Liver (tissue), 9 donors: ENCODE data around the gene IP6K3. TPM values are rescaled to one million over a fixed set of nuclear protein-coding genes. Genes with fewer than 3 reads are reported as not detected.

Experiments used
- DNase-seq: peaks from one replicate; pipeline ENCODE4 v3.0.0-alpha.2; 2017; ENCODE audit warnings: low spot score
- H3K27ac ChIP-seq, 2 donors: one replicate each; pipeline ENCODE4 v1.7.0; 2013; ENCODE audit warnings: inconsistent platforms in 2 of 2, low read length in 2 of 2, control low read depth in 1 of 2, low read depth in 1 of 2, mild to moderate bottlenecking in 1 of 2
- H3K27me3 ChIP-seq, 4 donors: one replicate each; pipeline versions ENCODE4 v1.6.1 to v1.7.0; 2013; ENCODE audit warnings: low read length in 3 of 4, inconsistent platforms in 1 of 4, mild to moderate bottlenecking in 1 of 4, moderate library complexity in 1 of 4; ENCODE audit not compliant: control insufficient read depth in 4 of 4, insufficient read depth in 4 of 4
- H3K36me3 ChIP-seq, 4 donors: one replicate each; pipeline versions ENCODE4 v1.6.1 to v1.7.0; 2013; ENCODE audit warnings: low read length in 3 of 4, mild to moderate bottlenecking in 3 of 4, low read depth in 1 of 4, moderate library complexity in 1 of 4; ENCODE audit not compliant: control insufficient read depth in 4 of 4, insufficient read depth in 3 of 4
- H3K4me1 ChIP-seq, 4 donors: one replicate each; pipeline versions ENCODE4 v1.6.1 to v1.7.0; 2013; ENCODE audit warnings: low read length in 3 of 4, mild to moderate bottlenecking in 3 of 4, moderate library complexity in 1 of 4; ENCODE audit not compliant: control insufficient read depth in 4 of 4, insufficient read depth in 4 of 4
- H3K4me3 ChIP-seq, 3 donors: one replicate each; pipeline versions ENCODE4 v1.6.1 to v1.7.0; 2013; ENCODE audit warnings: low read length in 3 of 3, control low read depth in 1 of 3, low read depth in 1 of 3, mild to moderate bottlenecking in 1 of 3
- H3K9ac ChIP-seq, 2 donors: one replicate each; pipeline ENCODE4 v1.7.0; 2013; ENCODE audit warnings: low read length in 2 of 2, mild to moderate bottlenecking in 2 of 2, moderate library complexity in 2 of 2, control low read depth in 1 of 2, low read depth in 1 of 2
- H3K9me3 ChIP-seq, 4 donors: one replicate each; pipeline versions ENCODE4 v1.6.1 to v1.7.0; 2013; ENCODE audit warnings: low read length in 3 of 4; ENCODE audit not compliant: control insufficient read depth in 4 of 4
- ATF3 ChIP-seq: IDR thresholded peaks from 2 replicates; pipeline ENCODE4 v1.6.1; 2016; ENCODE audit warnings: antibody characterized with exemption
- CTCF ChIP-seq: fragments of 150-350 bp; IDR thresholded peaks from 2 replicates; pipeline ENCODE4 v1.5.1; 2017; ENCODE audit warnings: improper control_type of control experiment, low read depth, low read length; ENCODE audit not compliant: missing input control
- EGR1 ChIP-seq, 2 donors: IDR thresholded peaks; 2 replicates each; pipeline ENCODE4 v1.6.1; 2016 to 2018; ENCODE audit warnings: antibody characterized with exemption in 2 of 2, low read depth in 2 of 2
- FOXA1 ChIP-seq: IDR thresholded peaks from 2 replicates; pipeline ENCODE4 v1.6.1; 2016; ENCODE audit warnings: antibody characterized with exemption
- GABPA ChIP-seq, 2 donors: IDR thresholded peaks in 1 of 2; conservative IDR thresholded peaks in 1 of 2; 2 replicates each; pipeline ENCODE4 v1.6.1; 2016; ENCODE audit warnings: antibody characterized with exemption in 2 of 2, mild to moderate bottlenecking in 1 of 2, moderate library complexity in 1 of 2
- HNF4A ChIP-seq, 2 donors: conservative IDR thresholded peaks; 2 replicates each; pipeline ENCODE4 v1.6.1; 2016; ENCODE audit warnings: antibody characterized with exemption in 2 of 2, mild to moderate bottlenecking in 2 of 2
- HNF4G ChIP-seq: IDR thresholded peaks from 2 replicates; pipeline ENCODE4 v1.6.1; 2016; ENCODE audit warnings: antibody characterized with exemption
- JUND ChIP-seq, 2 donors: IDR thresholded peaks; 2 replicates each; pipeline ENCODE4 v1.6.1; 2016; ENCODE audit warnings: antibody characterized with exemption in 2 of 2
- MAX ChIP-seq: IDR thresholded peaks from 2 replicates; pipeline ENCODE4 v1.6.1; 2016; ENCODE audit warnings: antibody characterized with exemption
- NR2F2 ChIP-seq: IDR thresholded peaks from 2 replicates; pipeline ENCODE4 v1.6.1; 2016; ENCODE audit warnings: antibody characterized with exemption
- RAD21 ChIP-seq, 2 donors: IDR thresholded peaks; 2 replicates each; pipeline ENCODE4 v1.6.1; 2016; ENCODE audit warnings: antibody characterized with exemption in 2 of 2, mild to moderate bottlenecking in 2 of 2
- REST ChIP-seq: IDR thresholded peaks from 2 replicates; pipeline ENCODE4 v1.6.1; 2016; ENCODE audit warnings: antibody characterized with exemption, mild to moderate bottlenecking
- RXRA ChIP-seq, 2 donors: IDR thresholded peaks; 2 replicates each; pipeline ENCODE4 v1.6.1; 2017 to 2018; ENCODE audit warnings: antibody characterized with exemption in 2 of 2, mild to moderate bottlenecking in 1 of 2
- SP1 ChIP-seq: IDR thresholded peaks from 2 replicates; pipeline ENCODE4 v1.6.1; 2018; ENCODE audit warnings: antibody characterized with exemption, mild to moderate bottlenecking
- TAF1 ChIP-seq: conservative IDR thresholded peaks from 2 replicates; pipeline ENCODE4 v1.6.1; 2016; ENCODE audit warnings: antibody characterized with exemption, mild to moderate bottlenecking
- ZBTB33 ChIP-seq: IDR thresholded peaks from 2 replicates; pipeline ENCODE4 v1.6.1; 2016; ENCODE audit warnings: antibody characterized with exemption
- WGBS: extraction: QIAGEN DNeasy Blood & Tissue Kit; methylation state at CpG from one replicate; pipeline ENCODE4 v1.1.7; 2013; 5-methylcytosine and 5-hydroxymethylcytosine counted together
- polyA plus RNA-seq, 2 donors: library from polyadenylated mRNA; stranded (reverse) in 1 of 2; unstranded in 1 of 2; fragments of 200-250 nt in 1 of 2; fragments of >200 nt in 1 of 2; fragmentation: Nextera tagmentation in 1 of 2; extraction: Ambion mirVana in 1 of 2; gene quantifications; one replicate each; pipeline versions ENCODE4 v1.2.1 to v1.2.3, GENCODE V29; 2013 to 2015
- total RNA-seq, 2 donors: library from RNA; depleted of rRNA; stranded (reverse); fragments of >200 nt; gene quantifications; one replicate each; pipeline ENCODE4 v1.2.3, GENCODE V29; 2014
- donor health status: healthy.
- donor health status: healthy.
- donor health status: healthy.
- donor health status: healthy.
- donor health status: healthy.

IP6K3 gene
- total and polyA plus RNA-seq, 4 donors, result 1.5 to 12.9 (median 6.7) TPM

GRCh38 chr6:33724102-33725023 is 22.3 kb downstream of the IP6K3 start:
- Histone ChIP-seq H3K9ac (no peak overlapping the region), H3K36me3 (no peaks in the 10 kb centered on the region), H3K27me3 (no peaks in the 10 kb centered on the region), H3K9me3 (no peaks in the 10 kb centered on the region), H3K4me3 (no peak overlapping the region), H3K27ac (no peak overlapping the region), H3K4me1 (peaks cover 0 to 3% (median 0%) of the 10 kb centered on the region in 4 donors)
- 84% methylated on average over 13 of the region's 13 CpGs for WGBS
- no peak for TF ChIP-seq RXRA (IDR thresholded peaks at IDR 0.05)
- TF ChIP-seq MAX, result no peak
- no peak for TF ChIP-seq CTCF
- no peak for TF ChIP-seq TAF1
- no peak for TF ChIP-seq GABPA (IDR thresholded peaks at IDR 0.05 in 1 of 2, conservative IDR thresholded peaks at IDR 0.05 in 1 of 2)
- no peak for TF ChIP-seq SP1
- TF ChIP-seq HNF4A (conservative IDR thresholded peaks at IDR 0.05), result no peak
- TF ChIP-seq REST, result no peak
- no peak for TF ChIP-seq FOXA1
- TF ChIP-seq JUND (IDR thresholded peaks at IDR 0.05), result no peak
- no peak for TF ChIP-seq HNF4G
- TF ChIP-seq EGR1 (IDR thresholded peaks at IDR 0.05; ENCODE audit: low read depth in 2 of 2), result no peak
- no peak for TF ChIP-seq NR2F2
- TF ChIP-seq ATF3, result no peak
- no peak for TF ChIP-seq RAD21 (IDR thresholded peaks at IDR 0.05)
- TF ChIP-seq ZBTB33, result no peak
- no peak for DNase-seq
